ENCODE results near the gene SPRED2.

SPRED2 gene

GRCh38 chr2:65300134-65300760, 132.2 kb downstream of the SPRED2 start:
- DNase-seq, result no peak

- no peak for DNase-seq
These were observed 133.2 kb downstream of the SPRED2 start for GRCh38 chr2:65299246-65299645.

GRCh38 chr2:65298089-65298488, 134.3 kb downstream of the SPRED2 start:
- no peak for DNase-seq

GRCh38 chr2:65297544-65297943, 134.9 kb downstream of the SPRED2 start:
- DNase-seq, result no peak

- no peak for DNase-seq
These were observed 135.4 kb downstream of the SPRED2 start for GRCh38 chr2:65296971-65297370.

DNA sequence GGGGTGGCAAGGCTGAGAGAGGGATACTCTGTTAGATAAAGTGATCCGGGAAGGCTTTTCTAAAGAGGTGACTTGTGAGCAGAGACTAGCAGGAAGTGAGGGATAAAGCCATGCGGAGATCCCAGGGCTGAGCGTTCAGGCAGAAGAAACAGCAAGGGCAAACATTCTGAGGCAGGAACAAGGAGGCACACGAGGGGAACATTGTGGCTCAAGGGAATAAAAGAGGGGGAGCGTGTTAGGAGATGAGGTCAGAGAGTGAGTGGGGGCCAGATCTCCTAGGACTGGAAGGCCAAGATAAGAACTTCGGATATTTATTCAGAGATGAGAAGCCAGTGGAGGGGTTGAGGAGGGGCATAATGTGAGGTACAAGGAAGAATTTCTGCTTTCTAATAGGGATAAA, 137.7 kb downstream of the SPRED2 start:
- DNase-seq, result no peak

DNA sequence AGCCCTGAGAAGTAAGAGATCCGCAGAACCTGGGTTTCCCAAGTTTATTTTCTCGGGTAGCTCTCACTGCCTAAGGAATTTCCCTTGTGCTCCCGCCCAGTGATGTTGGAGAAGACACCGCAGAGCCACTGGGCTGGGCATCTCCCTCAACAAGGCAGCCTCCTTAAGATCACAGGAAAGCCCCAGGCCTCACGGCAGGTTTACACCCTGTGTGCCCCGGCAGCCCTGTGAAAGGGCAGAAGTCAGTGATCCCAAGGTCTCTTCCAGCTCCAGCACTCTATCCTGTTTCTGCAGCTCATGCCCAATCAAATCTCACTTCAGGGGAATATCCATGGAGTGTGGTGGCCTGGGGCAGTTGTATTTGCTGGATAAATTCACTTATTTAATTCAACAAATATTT, 138.3 kb downstream of the SPRED2 start:
- DNase-seq, result no peak

- DNase-seq, result no peak
These were observed 139.0 kb downstream of the SPRED2 start for GRCh38 chr2:65293376-65293775.

DNA sequence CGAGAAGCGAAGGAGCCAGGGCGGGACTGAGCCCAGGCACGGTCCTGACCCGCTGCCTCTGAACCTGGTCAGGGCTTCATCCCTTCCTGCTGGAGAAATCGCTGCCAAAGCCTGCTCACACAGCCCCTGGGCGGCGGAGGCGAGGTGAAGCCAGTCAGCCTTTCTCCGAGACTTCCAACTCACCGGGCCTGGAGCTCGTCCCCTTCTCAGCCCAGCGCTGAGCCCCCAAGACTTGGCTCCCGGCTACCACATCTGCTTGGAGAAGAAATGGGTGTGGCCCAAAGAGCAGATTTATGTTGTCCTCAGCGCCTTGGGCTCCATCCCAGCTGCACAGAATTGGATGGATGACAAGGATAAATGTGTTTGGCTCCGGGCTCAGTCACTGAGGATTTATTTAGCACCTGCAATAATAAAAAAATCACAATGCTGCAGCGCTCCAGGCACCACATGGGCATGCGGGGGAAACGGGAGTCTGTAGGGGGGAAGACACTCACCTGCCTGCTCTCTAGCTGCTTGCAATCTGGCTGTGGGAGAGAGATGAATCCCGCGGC, 139.9 kb downstream of the SPRED2 start:
- DNase-seq, result no peak

DNA sequence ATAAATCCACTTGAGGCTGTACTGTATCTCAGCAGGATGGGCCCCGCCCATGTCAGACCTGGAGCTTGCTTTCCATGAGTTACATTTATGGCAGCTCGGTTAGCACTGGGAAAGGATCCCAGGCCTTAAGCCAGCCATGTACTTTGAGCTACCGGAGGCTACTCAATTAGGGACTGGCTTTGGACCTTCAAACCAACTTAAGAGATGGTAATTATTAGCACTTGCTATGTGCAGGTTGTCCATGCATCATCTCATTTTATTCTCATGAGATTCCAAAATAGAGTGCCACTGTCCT, 140.3 kb downstream of the SPRED2 start:
- no peak for DNase-seq

- DNase-seq, result no peak
These were observed 140.9 kb downstream of the SPRED2 start for GRCh38 chr2:65291216-65292105.

GRCh38 chr2:65287364-65287763, 145.0 kb downstream of the SPRED2 start:
- no peak for DNase-seq

- DNase-seq, result no peak
These were observed 149.8 kb downstream of the SPRED2 start for GRCh38 chr2:65282477-65283053.

DNA sequence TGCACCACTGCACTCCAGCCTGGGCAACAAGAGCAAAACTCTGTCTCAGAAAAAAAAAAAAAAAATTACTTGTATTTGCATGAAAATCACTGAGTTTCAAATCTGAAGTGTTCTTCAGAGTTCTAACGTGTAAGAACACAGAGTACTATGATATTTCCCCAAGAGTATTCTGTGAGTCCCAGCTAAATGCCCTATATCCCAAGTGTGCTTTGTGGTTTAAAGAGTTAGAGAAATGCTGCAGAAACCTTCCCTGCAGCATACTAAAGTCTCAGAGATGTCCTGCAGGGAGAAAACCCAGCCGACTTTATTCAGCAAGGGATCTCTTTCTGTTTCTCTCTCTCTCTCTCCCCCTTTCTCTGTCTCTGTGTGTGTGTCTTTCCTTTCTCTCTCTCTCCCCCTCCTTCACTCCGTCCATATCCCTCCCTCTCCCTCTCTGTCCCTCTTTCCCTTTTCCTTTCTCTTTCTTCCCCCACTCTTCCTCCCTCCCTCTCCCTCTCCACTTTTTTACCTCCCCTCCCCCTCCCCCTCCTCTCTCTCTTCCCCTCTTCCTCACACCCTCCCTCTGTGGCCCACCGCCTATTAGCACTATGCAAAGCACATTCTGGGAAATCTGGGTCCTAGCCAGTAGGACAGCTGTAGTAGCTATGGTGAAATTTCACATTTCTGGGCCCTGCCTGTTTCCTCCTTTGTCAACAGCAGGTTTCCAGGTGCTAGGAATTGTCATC, 150.6 kb downstream of the SPRED2 start:
- no peak for DNase-seq

GRCh38 chr2:65279756-65280155, 152.6 kb downstream of the SPRED2 start:
- DNase-seq, result no peak

GRCh38 chr2:65278531-65278981, 153.8 kb downstream of the SPRED2 start:
- DNase-seq, result no peak

DNA sequence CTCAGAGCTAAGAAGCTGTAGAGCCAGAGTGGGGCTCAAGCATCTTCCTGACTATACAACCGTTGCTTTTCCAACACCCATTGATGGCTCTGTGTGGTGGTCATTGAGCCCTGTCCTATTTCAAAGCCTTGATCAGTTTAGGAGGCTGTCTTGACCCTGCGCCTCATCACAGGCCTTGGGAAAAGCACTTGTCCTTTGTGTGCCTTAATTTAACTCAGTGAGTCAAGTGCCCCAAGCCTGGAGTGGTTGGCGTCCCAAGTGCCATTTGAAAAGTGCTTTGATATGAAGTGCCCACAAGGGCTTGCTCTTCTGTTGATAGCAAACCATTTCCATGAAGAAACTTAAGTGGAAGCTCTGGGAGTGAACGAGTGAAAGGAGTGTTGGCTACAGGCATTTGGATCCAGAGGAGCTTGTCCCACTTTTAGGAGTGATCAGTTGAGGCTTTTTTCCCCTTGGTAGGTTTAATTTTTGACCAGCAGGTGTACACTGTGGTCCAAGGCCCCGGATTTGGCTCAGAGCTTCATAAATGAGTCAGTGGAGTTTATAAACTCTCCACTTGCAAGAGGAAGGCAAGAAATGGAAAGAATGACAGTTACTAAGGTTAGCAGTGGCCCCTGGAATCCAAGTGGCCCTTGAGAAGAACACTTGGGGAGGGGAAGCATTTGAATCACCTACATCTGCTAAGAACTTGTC, 154.5 kb downstream of the SPRED2 start:
- DNase-seq, result no peak

GRCh38 chr2:65277118-65277517, 155.3 kb downstream of the SPRED2 start:
- DNase-seq, result no peak

GRCh38 chr2:65276609-65277008, 155.8 kb downstream of the SPRED2 start:
- no peak for DNase-seq

GRCh38 chr2:65275141-65275915, 157.1 kb downstream of the SPRED2 start:
- DNase-seq, result no peak

GRCh38 chr2:65273344-65273743, 159.1 kb downstream of the SPRED2 start:
- no peak for DNase-seq

- DNase-seq, result no peak
These were observed 163.4 kb downstream of the SPRED2 start for GRCh38 chr2:65268957-65269356.
